Dedifferentiated amniotic fluid mesenchymal stem cell (primary cell): ENCODE results near the gene FBXL19.
A peak's percentile ranks its signal among the peaks of the same experiment; 100 is the strongest.

Experiments used
- DNase-seq: peaks from one replicate; pipeline ENCODE4 v3.0.0-alpha.2; 2016; ENCODE audit errors: extremely low spot score

The FBXL19 gene

DNA sequence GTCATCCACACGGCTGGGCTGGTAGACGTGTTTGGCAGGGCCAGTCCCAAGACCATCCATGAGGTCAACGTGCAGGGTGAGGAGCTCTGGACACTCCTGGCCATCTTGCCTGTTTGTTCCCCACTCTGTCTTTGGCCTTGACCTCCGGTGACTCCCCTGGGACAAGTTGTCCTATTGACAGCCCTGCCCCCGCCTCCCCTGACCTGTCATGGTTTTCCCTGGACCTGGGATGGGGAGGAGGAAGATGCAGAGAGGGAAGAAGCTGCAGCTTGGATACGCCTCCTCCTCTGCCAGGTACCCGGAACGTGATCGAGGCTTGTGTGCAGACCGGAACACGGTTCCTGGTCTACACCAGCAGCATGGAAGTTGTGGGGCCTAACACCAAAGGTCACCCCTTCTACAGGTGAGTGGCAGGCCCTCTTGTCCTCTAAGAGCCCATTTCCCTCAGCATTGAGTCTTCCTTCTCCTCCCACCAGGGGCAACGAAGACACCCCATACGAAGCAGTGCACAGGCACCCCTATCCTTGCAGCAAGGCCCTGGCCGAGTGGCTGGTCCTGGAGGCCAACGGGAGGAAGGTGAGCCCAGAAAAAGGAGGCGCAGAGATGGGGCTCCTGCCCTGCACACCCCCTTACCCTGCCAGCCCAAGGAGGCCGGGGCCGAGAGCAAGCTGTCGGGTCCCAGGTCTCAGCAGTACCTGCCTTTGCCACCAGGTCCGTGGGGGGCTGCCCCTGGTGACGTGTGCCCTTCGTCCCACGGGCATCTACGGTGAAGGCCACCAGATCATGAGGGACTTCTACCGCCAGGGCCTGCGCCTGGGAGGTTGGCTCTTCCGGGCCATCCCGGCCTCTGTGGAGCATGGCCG is 63.0 kb downstream of the FBXL19 start:
- no peak for DNase-seq

DNA sequence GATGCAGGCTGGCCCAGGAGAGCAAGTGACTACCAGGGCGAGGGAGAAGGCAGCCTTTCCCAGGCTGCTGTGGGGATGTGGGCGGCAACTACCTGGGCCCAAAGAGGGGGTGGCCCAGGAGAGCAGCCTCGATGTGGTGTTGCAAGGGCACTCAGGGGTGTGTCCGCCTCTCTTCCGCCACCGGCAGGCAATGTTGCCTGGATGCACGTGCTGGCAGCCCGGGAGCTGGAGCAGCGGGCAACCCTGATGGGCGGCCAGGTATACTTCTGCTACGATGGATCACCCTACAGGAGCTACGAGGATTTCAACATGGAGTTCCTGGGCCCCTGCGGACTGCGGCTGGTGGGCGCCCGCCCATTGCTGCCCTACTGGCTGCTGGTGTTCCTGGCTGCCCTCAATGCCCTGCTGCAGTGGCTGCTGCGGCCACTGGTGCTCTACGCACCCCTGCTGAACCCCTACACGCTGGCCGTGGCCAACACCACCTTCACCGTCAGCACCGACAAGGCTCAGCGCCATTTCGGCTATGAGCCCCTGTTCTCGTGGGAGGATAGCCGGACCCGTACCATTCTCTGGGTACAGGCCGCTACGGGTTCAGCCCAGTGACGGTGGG is 64.3 kb downstream of the FBXL19 start:
- DNase-seq, result no peak

DNA sequence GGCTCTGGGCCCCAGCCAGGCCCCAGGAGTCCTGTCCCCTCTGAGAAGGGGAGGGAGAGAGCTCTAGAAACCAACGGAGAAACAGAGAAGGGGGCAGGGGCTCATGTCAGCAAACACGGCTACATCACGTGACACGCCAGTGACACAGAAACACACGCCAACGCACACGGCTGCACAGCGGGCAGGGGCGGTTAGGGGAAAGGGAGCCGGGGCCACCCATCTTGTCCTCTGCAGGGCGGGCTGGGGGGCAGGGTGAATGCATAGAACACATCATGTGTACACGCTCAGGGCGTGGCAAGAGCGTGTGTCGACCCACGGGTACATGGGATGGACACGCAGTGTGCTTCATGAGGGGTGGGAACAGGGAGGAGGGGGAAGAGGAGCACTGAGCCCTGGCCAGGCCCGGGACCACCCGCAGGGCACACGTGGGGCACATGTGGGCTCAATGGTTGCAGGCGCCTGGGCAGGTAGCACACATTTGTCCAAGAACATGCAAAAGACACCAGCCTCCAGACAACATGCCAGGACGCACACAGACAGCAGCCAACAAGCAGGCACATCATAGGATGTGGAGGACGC is 66.2 kb downstream of the FBXL19 start:
- DNase-seq, result no peak

DNA sequence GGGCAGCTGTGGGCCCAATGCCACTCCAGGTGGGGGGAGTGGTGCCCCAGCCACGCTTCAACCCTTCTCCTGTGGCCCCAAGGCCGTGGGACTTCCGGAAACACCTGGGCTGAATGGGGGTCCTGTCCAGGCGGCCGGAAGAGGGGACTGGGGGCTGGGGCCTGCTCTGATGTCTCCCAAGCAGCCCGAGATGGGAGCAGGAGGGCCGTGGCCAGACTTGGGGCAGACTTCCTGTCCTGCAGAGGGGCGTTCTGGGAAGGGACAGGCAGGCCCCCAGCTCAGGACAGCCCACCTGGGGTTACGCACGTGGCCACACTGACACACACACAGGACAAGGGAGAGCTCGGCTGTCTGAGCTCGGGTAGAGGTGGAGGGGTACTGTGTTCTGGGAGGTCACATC is 66.7 kb downstream of the FBXL19 start:
- no peak for DNase-seq

DNA sequence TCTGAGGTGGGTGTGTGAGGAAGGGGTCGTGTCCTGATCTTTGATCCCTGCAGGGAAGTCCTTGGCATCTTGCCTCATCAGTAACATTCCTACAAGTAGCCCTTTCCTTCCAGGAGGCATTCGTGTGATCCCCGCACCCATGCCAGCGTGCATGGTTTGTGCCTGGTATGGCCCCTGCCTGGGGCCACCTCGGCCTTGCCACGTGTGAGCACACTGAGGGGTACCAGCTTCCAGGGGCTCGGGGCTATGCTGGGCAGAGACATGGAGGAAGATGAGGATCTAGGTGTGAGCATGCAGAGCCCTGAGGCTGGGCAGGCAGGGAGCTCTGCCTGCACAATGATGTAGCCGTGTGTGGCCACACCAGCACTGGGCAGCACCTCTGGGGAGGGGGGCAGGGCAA is 67.7 kb downstream of the FBXL19 start:
- DNase-seq, result no peak

DNA sequence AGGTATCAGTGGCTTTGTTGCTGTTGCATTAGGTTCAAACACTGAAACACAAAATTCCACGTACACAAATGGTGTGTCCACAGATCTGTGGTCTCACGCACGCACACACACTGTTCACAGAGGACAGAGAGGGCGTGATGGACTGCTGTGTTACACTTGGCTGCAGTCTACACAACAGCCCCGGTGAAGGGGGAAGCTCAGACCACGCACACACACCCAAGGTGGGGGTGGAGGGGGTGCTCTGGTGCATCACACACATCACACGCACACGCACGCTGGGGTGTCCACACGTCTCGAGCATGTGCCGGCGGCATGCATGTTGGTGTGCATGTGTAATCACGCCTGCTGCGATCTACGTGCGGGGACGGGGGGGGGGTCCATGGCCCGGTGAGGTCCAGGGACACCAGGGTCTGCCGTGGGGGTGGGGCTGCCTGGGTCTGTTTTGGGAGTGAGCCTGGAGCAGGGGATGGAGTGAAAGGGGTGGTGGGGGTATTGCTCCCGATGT is 69.0 kb downstream of the FBXL19 start:
- DNase-seq, result no peak

DNA sequence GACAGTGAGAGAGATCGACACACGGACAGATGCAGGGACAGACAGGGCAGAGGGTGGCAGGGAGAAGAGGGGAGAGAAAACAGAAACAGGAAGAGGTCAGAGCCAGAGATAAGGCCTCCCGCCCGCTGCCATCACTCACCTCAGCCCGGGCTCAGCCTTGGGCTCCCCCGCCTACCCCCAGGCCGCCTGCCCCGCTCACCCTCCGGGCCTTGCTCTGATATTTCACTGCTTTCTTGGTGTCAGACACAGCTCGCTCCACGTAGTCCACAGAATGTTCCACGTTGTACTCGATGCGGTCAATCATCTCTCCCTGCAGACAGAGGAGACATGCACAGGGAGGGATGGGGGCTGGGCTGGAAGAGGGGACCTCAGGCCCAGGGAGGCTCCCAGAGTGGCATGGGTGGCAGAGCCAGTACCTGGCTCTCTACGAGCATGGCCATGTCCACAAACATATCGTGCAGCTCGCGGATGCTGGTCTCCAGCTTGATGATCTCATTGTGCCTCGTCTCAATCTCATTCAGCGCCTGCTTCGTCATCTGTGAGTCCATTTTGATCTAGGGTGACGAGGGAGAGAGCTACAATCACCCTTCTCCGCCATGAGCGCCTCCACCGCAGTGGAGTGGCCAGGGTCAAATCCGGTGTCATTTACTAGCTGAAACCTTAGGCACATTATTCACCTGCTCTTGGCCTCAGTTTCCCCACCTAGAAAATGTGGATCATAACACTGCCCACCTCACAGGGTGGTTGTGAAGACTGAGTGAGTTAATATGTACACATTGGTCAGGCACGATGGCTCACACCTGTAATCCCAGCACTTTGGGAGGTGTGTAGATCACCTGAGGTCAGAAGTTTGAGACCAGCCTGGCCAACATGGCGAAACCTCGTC is 69.8 kb downstream of the FBXL19 start:
- no peak for DNase-seq

DNA sequence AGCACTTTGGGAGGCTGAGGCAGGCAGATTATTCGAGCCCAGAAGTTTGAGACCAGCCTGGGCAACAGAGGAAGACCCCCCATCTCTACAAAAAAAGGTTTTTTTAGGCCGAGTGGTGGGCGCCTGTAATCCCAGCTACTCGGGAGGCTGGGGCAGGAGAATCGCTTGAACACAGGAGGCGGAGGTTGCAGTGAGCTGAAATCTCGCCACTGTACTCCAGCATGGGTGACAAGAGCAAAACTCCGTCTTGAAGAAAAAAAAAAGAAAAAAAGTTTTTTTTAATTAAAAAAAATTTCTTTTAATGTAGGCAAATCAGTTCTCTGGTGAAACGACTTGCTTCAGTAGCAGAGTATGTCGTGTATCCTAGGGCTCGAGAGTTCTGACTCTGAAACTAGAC is 72.6 kb downstream of the FBXL19 start:
- no peak for DNase-seq

DNA sequence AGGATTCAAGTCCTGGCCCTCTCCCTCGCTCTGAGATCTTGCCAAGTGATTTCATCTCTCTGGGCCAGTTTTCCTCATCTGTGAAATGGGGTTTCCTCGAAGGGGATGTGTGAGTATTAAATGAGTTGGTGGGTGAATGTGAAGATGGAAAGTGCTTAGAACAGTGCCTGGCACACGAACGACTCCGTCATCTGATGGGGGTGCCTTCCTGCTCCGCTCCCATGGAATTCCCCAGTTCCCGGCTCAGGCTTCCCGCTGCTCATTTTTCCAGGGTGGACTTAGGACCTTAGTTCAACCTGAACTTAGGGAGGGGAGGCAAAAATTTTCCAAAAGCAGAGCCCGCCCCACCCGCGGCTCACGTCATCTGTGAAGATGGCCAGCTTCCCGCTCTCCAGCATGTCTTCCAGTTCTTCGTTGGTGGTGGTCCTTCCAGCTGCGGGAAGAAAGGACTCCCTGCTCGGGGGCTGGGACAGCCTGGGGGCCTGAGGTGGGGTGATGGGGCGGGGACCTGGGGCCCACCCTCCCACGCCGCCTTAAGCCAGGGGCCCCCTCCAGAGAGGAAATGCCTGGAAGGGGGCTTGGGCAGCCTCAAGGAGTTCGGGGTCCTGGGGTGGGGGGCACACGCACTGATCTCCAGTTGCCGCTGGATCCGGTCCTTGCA is 73.1 kb downstream of the FBXL19 start:
- DNase-seq, result no peak

DNA sequence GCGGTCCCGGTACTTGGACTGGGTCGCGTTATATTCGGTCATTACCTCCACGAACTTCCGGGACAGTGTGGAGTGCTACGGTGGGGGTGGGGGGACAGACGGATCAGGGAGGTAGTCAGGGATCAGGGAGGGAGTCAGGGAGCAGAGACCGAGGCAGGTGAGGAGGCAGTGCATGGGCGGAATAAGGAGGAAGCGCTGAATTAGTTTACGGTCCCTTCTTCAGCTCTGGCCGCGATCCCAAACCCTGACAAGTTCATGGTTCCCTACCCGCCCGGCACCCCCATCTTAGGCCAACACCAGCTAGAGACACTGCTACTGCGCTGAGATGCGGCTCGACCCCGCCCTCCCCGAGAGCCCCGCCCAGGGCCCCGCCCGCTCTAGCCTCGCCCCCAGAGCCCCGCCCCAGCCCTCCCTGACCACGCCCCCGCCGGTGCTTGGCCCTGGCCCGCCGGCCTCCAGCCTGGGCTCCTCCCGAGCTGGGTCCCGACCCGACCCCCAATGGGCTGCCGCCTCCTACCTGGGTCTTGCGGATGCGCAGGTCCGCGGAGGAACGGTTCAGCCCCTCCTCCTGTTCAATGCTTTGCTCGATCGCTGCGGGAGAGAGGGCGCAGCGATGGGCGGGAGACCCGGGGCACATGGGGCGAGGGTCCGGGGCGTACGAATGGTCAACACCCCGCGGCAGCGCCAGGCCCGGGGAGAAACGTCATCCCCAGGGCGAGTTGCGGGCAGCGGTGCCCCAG is 73.8 kb downstream of the FBXL19 start:
- no peak for DNase-seq

DNA sequence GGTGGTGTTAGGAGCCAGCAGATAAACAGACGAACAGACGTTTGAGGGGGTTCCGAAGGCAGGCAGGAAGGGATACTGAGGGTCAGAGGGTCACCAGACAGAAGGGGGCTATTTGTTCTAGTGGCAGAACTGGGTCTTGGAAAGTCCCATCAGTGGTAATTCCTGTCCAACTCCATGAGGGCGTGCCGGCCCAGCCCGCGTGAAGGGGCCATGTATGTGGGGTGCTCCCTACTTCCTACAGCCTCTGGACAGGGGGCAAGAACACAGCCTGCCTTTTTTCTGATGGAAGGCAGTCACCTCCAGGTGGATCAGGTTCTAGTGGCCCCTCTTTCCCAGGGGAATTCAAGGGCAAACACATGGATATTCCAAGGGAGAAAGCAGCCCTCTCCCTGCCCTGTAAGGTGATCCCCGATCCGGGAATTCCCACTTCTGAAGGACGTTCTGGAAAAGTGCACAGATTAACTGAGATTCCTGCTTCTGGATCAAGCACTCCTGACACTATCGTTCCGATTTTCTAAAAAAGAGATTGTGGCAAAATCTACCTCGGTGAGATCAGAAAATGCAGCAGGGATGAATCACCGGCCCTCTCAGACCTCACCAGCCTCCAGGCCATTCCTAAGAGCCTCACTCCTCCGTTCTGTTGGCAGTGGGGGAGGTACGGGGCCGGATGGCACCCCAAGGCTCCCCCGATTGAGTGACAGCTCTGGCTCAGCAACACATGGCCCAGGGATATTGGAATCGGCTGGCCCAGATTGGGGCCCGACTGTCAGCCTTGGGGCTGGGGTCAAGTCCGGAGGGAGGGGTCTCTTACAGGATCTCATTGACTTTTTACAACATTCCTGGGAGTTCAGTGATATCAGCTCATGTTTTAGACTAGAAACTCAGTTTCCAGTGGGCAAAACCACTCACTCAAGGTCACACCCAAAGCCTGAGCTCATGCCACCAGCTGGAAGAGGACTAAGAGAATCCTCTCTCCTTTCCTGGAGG is 74.6 kb downstream of the FBXL19 start:
- DNase-seq, result peak; percentile 84
